ENCODE data around the gene HLA-DRA. TPM values are rescaled to one million over a fixed set of nuclear protein-coding genes. Genes with fewer than 3 reads are reported as not detected.

Gene HLA-DRA
- total RNA-seq, 4 donors from 2014 or later = 43.7 to 98.5 (median 57.3) TPM

DNA sequence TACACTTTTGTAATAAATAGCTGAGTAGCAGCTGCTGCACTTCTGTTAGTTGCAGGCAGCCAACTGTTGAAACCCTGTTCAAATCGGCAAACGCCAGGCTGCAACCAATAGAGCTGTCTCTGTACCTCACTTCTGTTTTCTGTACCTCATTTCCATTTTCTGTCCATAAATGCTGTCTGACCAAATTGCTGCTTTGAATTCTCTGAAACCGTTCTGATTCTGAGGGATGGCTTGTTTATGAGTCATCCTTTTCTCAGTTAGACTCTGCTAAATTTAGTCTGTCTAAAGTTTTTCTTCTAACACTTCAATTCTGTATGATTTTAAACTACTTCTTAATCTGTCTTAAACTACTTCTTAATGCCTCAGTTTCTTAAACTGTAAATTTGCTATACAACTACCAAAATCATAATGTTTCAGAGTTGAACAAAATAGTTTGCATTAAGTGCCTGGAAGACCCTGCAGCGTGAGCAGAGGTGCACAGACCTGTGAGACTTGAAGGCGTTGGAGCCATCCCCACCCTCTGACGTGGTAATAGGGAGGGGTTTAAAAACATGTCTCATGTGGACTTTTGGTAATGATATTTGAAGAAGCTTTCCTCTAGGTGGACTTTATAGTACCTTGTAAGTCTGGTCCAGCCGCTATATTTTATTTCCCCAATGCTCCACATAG lies 42.3 kb upstream of the HLA-DRA start:
- TF ChIP-seq, protein P1, sequence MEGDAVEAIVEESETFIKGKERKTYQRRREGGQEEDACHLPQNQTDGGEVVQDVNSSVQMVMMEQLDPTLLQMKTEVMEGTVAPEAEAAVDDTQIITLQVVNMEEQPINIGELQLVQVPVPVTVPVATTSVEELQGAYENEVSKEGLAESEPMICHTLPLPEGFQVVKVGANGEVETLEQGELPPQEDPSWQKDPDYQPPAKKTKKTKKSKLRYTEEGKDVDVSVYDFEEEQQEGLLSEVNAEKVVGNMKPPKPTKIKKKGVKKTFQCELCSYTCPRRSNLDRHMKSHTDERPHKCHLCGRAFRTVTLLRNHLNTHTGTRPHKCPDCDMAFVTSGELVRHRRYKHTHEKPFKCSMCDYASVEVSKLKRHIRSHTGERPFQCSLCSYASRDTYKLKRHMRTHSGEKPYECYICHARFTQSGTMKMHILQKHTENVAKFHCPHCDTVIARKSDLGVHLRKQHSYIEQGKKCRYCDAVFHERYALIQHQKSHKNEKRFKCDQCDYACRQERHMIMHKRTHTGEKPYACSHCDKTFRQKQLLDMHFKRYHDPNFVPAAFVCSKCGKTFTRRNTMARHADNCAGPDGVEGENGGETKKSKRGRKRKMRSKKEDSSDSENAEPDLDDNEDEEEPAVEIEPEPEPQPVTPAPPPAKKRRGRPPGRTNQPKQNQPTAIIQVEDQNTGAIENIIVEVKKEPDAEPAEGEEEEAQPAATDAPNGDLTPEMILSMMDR (IDR thresholded peaks at IDR 0.05 in 4 of 5, conservative IDR thresholded peaks at IDR 0.05 in 1 of 5) = no peak
- TF ChIP-seq POLR2A (IDR thresholded peaks at IDR 0.05) = no peak
- ATAC-seq = no peak
- H3K4me1 ChIP-seq = no peaks in the 10 kb centered on the region
- no peak overlapping the region for H3K4me3 ChIP-seq
- no peaks in the 10 kb centered on the region for H3K36me3 ChIP-seq
- no peak overlapping the region for H3K27ac ChIP-seq
- in situ Hi-C loops (cut with MboI; ENCODE audit: low sequenced_read_pairs in 4 of 4) (no loop called here), intact Hi-C loops (cut with DNase I; ENCODE audit: low total_unique reads) (loop anchor here (10.0 kb wide), 1 partner anchor 143 kb away; no protein-coding TSS in a partner anchor)
- H3K9me3 ChIP-seq = no peaks in the 10 kb centered on the region
- H3K27me3 ChIP-seq = no peaks in the 10 kb centered on the region
- no peak for DNase-seq

DNA sequence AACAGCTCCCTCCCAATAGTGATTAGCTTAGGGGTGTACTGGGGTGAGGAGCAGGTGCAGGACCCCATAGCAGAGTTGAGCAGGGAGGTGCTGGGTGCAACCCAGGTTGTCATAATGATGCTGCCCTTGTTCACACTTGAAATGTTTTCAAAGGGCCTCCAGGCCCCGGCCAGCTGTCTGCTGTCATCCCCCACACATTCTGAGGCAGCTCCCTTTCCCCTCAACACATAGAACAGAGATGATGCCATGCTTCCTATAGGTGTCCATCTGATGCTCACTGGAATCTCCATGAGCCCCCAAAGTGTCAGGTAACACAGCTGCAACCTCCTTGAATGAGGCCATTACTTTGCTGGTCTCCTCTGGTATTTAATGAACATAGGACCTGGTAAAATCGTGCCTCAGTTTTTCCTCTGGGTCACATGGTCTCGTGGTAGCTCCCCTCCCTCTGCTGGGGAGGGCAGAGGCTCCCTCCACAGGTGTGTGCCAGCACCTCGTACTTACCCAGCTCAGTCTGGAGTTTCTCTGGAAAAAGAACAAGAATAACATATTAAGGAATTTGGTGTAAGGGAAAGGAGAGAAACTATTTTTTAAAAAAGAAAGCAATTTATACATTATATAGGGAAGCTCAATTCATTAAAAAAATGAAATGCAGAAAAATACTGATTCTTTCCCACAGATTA lies 38.3 kb upstream of the HLA-DRA start:
- in situ Hi-C loops (cut with MboI; ENCODE audit: low sequenced_read_pairs in 4 of 4) = no loop called here
- no peak overlapping the region for H3K4me3 ChIP-seq
- no peaks in the 10 kb centered on the region for H3K9me3 ChIP-seq
- intact Hi-C loops (cut with DNase I; ENCODE audit: low total_unique reads) = no loop called here
- H3K36me3 ChIP-seq = no peaks in the 10 kb centered on the region
- no peak for ATAC-seq
- no peak overlapping the region for H3K27ac ChIP-seq
- TF ChIP-seq POLR2A (IDR thresholded peaks at IDR 0.05) = no peak
- TF ChIP-seq, protein P1 (IDR thresholded peaks at IDR 0.05 in 4 of 5, conservative IDR thresholded peaks at IDR 0.05 in 1 of 5) = no peak
- DNase-seq = no peak
- H3K27me3 ChIP-seq = peaks cover 0 to 10% (median 4%) of the 10 kb centered on the region in 3 donors
- no peaks in the 10 kb centered on the region for H3K4me1 ChIP-seq

DNA sequence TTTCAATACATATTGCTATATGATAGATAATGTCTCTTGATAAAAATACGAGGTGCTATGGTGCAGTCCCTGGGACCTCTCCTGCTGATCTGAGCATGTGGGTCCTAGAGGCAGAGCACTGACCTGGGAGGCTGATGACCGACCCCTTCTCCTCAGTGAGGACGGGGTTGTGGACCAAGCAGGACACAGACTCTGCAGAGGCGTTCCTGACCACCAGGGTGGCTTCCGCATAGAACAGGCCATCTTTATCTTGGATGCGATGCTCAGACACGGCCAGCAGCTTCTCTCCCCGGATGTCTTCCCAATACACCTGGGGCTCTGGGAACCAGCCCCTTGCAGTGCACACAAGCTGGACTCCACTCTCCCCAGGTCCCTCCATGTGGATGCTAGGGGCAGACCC lies 36.9 kb upstream of the HLA-DRA start:
- H3K36me3 ChIP-seq = no peaks in the 10 kb centered on the region
- H3K4me3 ChIP-seq = no peak overlapping the region
- intact Hi-C loops (cut with DNase I; ENCODE audit: low total_unique reads) = no loop called here
- no peaks in the 10 kb centered on the region for H3K4me1 ChIP-seq
- TF ChIP-seq POLR2A (IDR thresholded peaks at IDR 0.05) = no peak
- TF ChIP-seq, protein P1 (IDR thresholded peaks at IDR 0.05 in 4 of 5, conservative IDR thresholded peaks at IDR 0.05 in 1 of 5) = no peak
- DNase-seq = no peak
- no peak overlapping the region for H3K27ac ChIP-seq
- no peak for ATAC-seq
- no peaks in the 10 kb centered on the region for H3K9me3 ChIP-seq
- peaks cover 0 to 16% (median 11%) of the 10 kb centered on the region in 3 donors for H3K27me3 ChIP-seq
- in situ Hi-C loops (cut with MboI; ENCODE audit: low sequenced_read_pairs in 4 of 4) = no loop called here

DNA sequence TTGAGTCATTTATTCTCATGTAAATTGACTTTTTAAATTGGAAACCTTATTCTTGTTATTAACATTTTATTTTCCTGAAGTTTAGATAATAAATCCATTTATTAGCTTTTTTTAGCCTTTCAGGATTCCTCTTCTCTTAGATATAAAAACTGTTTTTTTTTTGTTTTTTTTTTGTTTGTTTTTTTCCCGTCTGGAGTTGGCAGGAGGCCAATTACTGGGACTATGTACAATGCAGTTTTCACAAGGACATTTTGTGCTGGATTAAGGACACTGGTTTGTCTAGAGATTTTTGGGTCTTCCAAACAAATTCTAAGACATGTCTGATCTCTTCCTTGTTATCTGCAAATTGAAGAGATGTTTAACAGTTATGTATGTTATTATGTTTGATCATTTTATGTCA lies 34.0 kb upstream of the HLA-DRA start:
- in situ Hi-C loops (cut with MboI; ENCODE audit: low sequenced_read_pairs in 4 of 4) (no loop called here), intact Hi-C loops (cut with DNase I; ENCODE audit: low total_unique reads) (no loop called here)
- TF ChIP-seq POLR2A (IDR thresholded peaks at IDR 0.05) = no peak
- DNase-seq (no peak), ATAC-seq (no peak)
- H3K9me3 ChIP-seq = no peaks in the 10 kb centered on the region
- no peaks in the 10 kb centered on the region for H3K4me1 ChIP-seq
- H3K27me3 ChIP-seq = peaks cover 0 to 16% (median 15%) of the 10 kb centered on the region in 3 donors
- no peak overlapping the region for H3K27ac ChIP-seq
- no peaks in the 10 kb centered on the region for H3K36me3 ChIP-seq
- no peak overlapping the region for H3K4me3 ChIP-seq

DNA sequence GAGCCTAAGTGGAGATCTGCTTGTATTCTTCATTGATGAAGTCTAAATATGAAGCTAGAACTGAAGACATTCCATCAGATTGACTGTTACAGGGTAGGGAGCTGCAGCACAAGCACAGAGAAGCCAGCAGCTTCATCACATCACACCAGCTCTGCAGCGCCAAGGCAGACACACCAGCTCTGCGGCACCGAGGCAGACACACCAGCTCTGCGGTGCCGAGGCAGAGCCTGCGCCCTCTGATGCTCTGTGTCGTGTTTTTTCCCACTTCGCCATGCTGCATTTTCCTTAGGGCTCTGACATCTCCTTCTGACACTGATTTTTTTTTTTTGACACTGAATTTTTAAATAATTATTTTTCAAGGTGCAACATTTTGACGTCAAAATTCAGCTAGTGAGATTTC lies 33.5 kb upstream of the HLA-DRA start:
- DNase-seq (no peak), ATAC-seq (no peak)
- no peaks in the 10 kb centered on the region for H3K4me1 ChIP-seq
- in situ Hi-C loops (cut with MboI; ENCODE audit: low sequenced_read_pairs in 4 of 4) = no loop called here
- no peak overlapping the region for H3K27ac ChIP-seq
- peaks cover 0 to 16% (median 15%) of the 10 kb centered on the region in 3 donors for H3K27me3 ChIP-seq
- intact Hi-C loops (cut with DNase I; ENCODE audit: low total_unique reads) = no loop called here
- TF ChIP-seq POLR2A (IDR thresholded peaks at IDR 0.05) = no peak
- TF ChIP-seq, protein P1 (IDR thresholded peaks at IDR 0.05 in 4 of 5, conservative IDR thresholded peaks at IDR 0.05 in 1 of 5) = no peak
- no peaks in the 10 kb centered on the region for H3K36me3 ChIP-seq
- H3K9me3 ChIP-seq = no peaks in the 10 kb centered on the region
- H3K4me3 ChIP-seq = no peak overlapping the region

Data from gastrocnemius medialis (tissue), 4 donors.